ENCODE data around the gene SLC43A3.

GRCh38 chr11:57459164-57460021 lies 32.5 kb upstream of the SLC43A3 start:
- TF ChIP-seq CTCF (IDR thresholded peaks at IDR 0.05; ENCODE audit: low read depth, low read length, poor library complexity, severe bottlenecking) (no peak), EZH2phosphoT487 (IDR thresholded peaks at IDR 0.05; ENCODE audit: borderline replicate concordance, low read length) (0 out of 2 replicates have a peak, but pooled peaks have one; percentile 0)

All from DOHH2 (cell line).